GM12892 (cell line): ENCODE results near the gene TMBIM4.

Source experiments
- POLR2A ChIP-seq: IDR thresholded peaks from 2 replicates; pipeline ENCODE4 v1.6.1; 2011; ENCODE audit warnings: low read depth, low read length, control low read depth
- POLR2AphosphoS5 ChIP-seq: IDR thresholded peaks from 2 replicates; pipeline ENCODE4 v1.6.1; 2011; ENCODE audit warnings: low read depth, low read length, control low read depth
- TAF1 ChIP-seq: IDR thresholded peaks from 2 replicates; pipeline ENCODE4 v1.6.1; 2011; ENCODE audit warnings: low read depth, mild to moderate bottlenecking, control low read depth, low read length, borderline replicate concordance

GRCh38 chr12:66109056-66109455, 60.7 kb downstream of the TMBIM4 start:
- TF ChIP-seq POLR2A: no peak
- no peak for TF ChIP-seq POLR2AphosphoS5
- no peak for TF ChIP-seq TAF1
